HG02970 (cell line): ENCODE data around the gene ABCF1.
"Not testable (repeated sequence)": the region's sequence is repeated elsewhere in the genome, so short reads cannot be mapped to it uniquely, and the experiment has no call there.

Experiments used
- ATAC-seq: cut with Tn5 transposase; IDR thresholded peaks from one replicate; pipeline ENCODE4 v1.9.1; 2021; ENCODE audit warnings: mild to moderate bottlenecking, moderate library complexity, moderate number of reproducible peaks; ENCODE audit not compliant: unreplicated experiment, low FRiP score

Gene ABCF1

DNA sequence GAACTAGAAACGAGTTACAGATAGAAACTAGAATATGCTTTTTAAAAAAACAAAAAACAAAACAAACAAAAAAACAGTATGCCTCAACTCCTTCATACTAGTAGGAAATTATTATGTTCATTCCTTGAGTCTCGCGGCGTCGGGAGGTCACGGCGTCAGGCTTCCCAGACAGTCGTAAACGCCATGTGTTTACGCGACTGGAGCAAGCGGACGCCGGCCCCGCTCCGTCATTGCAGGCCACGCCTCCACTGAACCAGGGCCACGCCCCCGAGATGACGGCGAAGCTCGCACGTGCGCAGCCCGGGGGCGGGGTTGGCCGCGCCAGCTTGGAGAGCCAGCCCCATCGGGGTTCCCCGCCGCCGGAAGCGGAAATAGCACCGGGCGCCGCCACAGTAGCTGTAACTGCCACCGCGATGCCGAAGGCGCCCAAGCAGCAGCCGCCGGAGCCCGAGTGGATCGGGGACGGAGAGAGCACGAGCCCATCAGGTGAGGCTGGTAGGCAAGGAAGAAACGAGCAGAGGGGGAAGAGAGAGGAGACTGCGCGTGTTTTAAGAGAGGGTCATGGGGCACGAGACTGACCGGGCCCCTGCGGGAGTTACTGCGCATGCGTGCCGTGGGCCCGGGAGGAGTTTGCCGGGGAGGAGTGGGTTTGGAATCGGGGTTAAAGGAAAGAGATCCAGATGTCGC lies at the start of gene ABCF1:
ABCF1 (plus strand) TSS at position 368 of the 687 bp plus-strand sequence; CDS start at position 414, 46 bp downstream.
- peak; percentile 94 for ATAC-seq

DNA sequence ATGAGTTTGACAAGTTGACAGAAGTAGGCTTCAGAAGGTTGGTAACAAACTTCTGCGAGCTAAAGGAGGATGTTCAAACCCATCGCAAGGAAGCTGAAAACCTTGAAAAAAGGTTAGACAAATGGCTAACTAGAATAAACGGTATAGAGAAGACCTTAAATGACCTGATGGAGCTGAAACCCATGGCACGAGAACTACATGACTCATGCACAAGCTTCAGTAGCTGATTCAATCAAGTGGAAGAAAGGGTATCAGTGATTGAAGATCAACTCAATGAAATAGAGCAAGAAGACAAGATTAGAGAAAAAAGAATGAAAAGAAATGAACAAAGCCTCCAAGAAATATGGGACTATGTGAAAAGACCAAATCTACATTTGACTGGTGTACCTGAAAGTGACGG lies 49.3 kb upstream of the ABCF1 start:
- ATAC-seq = not testable (repeated sequence)

DNA sequence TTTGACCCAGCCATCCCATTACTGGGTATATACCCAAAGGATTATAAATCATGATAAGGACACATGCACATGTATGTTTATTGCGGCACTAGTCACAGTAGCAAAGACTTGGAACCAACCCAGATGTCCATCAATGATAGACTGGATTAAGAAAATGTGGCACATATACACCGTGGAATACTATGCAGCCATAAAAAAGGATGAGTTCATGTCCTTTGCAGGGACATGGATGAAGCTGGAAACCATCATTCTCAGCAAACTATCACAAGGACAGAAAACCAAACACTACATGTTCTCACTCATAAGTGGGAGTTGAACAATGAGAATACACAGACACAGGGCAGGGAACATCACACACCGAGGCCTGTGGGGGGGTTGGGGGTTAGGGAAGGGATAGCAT lies 44.8 kb upstream of the ABCF1 start:
- ATAC-seq = not testable (repeated sequence)

DNA sequence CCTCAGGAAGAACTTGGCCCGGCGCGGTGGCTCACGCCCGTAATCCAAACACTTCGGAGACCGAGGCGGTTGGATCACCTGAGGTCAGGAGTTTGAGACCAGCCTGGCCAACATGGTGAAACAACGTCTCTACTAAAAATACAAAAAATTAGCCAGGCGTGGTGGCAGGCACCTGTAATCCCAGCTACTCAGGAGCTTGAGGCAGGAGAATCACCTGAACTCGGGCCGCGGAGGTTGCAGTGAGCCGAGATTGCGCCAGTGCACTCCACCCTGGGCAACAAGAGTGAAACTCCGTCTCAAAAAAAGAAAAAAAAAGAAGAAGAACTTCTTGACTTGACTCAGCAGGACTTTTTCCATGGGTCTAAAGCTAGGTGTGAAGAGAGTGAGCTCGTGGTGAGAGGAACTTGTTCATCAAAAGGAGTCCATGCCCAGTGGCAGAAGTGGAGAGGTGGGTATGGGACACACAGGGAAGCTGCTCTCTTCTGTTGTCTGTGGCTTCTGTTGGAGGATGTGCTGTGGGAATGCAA lies 41.8 kb upstream of the ABCF1 start:
- ATAC-seq = not testable (repeated sequence)

DNA sequence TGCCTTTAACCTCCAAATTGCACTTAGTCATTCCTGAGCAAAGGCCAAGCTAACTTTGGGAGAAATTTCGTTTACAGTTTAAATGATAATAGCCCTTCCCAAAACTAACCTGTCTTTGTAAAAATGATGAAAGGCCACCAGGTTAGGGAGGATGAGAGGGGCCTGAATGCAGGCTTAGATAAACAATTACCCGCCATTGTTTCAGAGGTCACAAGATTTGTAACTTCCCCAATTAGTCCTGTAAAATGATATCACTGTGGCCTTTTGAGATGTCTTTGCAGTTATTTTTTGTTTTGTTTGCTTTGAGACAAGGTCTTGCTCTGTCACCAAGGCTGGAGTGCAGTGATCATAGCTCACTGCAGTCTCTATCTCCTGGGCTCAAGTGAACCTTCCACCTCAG lies 41.2 kb upstream of the ABCF1 start:
- no peak for ATAC-seq

DNA sequence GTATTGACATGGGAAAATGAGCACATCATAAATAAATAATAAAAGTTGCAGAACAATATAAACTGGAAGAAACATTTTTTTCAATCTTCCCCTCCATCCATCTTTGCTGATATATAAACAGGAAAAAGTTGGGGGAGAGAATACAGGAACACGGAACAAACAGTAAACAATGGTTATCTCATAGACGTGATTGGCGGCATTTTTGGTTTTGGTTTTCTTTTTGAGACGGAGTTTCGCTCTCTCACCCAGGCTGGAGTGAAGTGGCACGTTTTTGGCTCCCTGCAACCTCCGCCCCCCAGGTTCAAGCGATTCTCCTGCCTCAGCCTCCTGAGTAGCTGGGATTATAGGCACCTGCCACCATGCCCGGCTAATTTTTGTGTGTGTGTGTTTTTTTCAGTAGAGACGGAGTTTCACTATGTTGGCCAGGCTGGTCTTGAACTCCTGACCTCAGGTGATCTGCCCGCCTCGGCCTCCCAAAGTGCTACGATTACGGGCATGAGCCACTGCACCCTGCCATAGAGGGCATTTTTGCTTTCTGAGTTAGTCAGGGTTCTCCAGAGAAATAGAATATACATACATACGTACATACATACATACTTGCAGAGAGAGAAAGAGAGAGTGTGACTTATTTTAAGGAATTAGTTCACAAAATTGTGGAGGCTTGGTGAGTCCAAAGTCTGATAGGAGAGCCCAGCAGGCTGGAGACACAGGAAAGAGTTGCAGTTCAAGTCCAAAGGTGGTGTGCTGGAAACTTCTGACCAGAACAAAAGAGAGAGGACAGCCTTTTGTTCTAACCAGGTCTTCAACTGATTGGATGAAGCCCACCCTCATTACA lies 37.6 kb upstream of the ABCF1 start:
- ATAC-seq = no peak

DNA sequence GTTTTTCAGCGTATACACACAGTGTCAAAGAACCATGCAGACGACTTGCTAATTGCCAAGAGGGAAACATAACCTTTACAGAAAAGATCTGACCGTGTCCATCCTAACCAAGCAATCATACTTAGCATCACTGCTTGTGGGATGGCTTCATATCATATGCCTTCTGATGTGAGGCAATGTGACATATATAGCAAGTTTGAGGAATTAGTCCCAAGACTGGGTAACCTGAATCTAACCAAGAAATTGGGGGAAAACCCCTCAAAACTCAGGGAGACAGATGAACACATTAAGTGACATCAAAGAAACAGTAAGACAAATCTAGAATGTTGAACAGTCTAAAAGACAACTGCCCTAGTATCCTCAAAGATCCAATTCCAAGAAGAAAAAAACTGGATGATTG lies 33.3 kb upstream of the ABCF1 start:
- ATAC-seq = no peak

DNA sequence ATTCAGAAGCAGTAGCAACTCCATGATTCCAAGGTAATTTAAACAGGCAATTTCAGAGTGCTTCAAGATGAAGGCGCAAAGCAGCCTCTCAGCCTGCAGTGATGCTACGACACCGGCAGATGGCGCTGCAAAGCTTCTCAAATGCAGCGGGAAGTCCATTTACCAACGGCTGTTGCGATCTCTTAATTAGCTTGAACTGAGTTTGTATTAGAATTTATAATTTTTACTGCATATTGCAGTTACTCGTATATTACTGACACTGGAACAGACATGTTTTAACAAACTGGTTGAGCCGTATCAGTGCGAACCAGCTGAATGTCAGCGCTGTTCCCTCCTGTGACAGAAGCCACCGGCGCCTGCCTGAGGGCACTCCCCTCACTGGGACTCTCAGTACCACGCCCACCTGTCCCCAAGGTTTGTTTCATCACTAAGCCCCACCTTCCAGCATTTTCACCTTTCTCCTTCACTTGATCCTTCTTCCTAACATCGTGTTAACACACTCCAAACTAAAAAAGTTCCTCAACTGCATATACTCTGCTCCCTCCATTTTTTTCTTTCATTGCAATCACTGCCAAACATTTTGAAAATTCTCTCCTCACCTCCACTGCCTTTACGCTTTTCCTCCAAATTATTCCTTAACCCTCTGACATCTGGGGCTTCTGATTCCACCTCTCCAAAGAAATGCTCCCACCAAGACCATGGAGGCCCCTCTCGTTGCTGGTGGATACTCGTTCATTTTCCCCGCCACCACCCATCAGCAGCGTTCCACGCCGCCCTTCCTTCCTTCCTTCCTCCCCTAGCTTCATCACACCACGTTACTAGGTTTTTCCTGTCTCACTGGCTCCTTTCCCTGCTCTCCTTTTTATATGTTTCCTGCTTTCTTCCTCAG lies 29.5 kb upstream of the ABCF1 start:
- ATAC-seq = no peak

DNA sequence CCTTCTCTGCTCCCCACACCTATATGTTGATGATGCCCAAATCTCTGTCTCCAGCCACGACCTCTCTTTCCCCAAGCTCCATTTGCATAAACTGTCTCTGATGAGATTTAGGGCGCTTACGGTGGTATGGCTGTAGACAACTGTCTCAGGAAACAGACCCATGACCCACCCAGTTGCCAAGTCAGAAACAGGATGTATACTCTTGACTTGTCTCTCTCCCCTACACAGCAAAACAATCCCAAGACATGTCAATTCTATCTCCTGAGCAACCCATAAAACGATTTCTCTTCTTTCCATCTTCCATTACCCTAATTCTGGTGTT lies 28.9 kb upstream of the ABCF1 start:
- ATAC-seq = no peak

DNA sequence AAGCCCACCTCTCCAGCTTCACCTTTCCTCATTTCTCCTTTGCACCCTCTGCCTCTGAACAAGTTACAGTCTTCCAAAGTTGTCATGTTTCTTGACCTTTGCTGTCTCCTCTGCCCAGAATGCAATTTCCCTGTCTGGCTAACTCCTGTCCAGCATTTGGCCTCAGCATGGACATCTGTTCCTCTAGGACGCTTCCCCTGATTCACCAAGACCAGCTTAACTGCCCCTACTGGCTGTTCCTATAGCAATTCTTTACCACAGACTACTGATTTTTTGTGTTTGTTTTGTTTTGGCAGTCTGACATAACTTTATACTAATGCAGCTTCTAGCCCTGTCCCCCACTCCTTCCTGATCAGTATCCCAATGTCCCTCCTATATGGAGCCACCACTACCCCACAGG lies 28.3 kb upstream of the ABCF1 start:
- no peak for ATAC-seq

DNA sequence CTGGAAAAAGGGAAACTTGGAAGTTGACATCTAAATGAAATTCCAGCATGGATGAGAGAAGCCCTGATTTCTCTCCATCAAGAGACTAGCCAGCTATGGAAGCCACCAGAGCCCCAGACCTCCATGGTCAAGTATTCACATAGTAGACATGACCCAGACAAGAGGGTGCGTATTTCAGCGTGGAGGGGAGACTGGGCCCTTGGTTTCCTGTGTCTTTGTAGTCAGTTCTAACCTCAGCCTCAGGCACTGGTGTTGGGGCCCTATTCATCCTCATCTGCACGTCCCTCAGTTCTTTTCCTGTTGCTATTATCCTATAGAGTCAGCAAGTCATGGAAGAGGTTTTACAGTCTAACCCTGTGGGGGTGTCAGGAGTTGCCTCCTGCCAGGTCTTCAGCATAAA lies 27.4 kb upstream of the ABCF1 start:
- no peak for ATAC-seq

DNA sequence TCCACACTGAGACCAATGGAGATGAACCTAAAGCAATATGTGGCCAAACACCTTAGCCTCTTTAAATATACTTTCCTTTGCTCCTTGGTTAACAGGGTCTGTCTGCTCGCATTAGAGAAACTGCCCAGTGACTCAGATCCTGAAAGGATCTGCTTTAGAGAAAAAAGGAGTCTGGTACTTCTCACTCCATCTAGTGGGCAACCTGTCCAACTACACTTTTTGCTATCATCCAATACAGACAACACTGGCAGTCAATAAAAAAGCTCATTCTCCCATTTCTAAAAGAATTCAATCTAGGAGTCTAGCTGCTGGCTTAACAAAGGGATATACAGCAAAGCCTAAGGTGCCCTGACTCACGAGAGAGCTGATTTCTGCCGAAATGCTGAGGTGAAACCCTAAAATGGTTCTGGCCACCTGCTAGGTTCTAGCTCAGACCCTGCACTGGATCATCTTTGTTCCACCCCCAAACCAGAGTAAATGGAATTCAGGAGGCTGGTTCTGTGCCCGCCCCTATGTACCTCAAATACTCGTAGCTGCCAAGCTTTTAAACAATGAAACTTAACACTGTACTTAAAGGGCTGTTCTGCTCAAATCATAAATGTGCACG lies 26.5 kb upstream of the ABCF1 start:
- no peak for ATAC-seq

DNA sequence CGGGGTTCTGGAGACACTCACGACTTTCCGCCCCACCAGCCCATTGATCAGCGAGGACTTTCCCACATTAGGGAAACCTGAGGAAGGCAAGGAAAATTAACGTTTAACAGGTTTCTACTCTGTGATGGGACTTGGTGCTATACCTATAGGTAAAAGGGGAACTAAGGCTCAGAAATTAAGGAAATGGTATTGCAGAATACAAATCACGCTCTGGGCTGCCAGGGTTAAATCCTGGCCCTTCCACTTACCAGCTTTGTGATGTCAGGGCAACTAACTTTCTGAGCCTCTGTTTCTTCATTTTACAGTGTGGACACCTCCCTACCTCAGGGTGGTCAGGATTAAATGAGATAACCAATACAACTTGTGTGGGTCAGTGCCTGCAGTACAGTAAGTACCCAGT lies 23.8 kb upstream of the ABCF1 start:
- ATAC-seq = no peak

DNA sequence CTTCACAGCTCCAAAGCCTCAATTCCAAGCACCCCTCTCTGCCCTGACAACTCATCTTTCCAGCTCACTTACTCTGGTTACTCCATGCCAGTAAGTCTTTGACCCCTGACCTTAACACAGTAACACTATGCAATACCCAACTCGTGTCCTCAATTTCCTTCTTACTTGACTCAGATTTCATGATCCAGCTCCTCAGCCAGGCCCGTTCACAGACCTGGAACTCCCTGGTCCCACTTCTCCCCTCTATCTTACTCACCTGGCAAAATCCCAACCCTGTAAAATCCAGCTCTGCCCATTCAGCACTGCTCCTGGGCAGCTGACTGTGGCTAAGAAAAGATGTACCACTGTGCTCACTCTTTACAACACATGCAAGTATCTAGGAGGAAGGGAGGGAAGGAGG lies 22.9 kb upstream of the ABCF1 start:
- no peak for ATAC-seq

DNA sequence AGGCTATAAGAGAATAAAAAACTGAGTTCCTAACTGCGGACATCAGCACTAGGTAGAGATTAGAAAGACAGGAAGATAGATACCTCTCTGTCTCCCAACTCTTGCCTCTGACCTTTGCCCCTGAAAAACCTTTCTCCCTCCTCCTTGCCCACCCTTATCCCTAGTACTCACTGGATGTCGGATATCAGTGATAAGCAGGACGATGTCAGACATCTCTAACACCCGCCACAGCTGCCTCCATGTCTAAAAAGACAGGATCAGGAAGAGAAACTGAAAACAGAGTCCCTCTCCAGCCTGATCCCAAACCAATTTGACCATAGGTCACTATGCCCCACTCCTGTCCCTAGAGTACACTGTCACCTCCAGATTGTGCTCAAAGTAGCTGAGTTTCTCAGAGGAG lies 16.8 kb upstream of the ABCF1 start:
- ATAC-seq = no peak

DNA sequence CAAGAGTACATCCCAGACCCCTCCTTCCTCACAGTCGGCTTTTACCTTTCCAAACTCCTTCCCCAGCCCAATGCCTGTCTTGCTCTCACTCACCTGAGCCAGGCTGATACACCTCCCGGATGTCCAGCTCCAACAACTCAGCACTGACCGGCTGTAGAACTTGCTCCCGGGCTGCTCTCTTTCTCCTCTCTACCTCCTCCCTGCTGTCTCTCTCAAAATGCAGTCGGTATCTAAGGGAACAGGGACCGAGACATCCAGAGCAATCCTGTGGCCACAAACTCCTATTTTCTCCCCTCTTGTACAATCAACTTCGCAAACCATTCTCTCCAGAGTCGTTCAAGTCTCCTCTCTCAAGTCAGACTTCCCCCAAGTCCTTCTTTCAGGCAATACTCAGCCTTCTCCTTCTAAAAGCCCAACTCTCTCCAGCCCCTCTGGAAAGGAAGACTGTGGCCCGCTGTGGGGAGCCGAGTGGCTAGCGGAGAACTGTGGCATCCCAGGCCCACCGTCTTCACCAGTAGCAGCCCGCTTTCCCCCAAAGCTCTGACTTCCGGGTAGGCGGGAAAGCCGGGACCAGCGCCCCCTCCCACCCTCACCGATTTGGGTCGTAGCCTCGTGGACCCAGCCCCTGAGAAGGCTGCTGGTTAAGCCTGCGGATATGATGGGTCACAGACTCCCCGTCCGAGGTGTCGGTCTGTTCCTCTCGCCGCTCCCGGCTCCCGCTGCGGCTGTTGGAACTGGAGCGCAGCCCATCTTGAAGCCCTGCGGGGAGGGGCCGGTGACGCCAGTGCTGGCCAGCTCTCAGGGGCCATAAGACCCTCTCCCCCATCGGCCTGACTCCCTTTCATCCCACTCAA lies 16.1 kb upstream of the ABCF1 start:
- no peak for ATAC-seq

DNA sequence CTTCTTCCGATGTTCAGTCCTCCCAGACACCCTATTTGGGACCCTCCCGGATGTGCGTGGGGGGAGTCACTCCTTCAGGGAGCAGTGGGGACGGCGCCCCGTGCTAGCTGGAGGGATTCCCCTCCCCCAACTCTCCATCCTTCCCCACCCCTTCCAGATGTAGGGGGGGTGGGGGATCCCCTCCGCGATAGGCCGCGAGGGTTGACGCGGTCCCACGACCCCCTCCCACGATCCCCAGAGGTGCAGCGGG lies 15.5 kb upstream of the ABCF1 start:
- no peak for ATAC-seq

DNA sequence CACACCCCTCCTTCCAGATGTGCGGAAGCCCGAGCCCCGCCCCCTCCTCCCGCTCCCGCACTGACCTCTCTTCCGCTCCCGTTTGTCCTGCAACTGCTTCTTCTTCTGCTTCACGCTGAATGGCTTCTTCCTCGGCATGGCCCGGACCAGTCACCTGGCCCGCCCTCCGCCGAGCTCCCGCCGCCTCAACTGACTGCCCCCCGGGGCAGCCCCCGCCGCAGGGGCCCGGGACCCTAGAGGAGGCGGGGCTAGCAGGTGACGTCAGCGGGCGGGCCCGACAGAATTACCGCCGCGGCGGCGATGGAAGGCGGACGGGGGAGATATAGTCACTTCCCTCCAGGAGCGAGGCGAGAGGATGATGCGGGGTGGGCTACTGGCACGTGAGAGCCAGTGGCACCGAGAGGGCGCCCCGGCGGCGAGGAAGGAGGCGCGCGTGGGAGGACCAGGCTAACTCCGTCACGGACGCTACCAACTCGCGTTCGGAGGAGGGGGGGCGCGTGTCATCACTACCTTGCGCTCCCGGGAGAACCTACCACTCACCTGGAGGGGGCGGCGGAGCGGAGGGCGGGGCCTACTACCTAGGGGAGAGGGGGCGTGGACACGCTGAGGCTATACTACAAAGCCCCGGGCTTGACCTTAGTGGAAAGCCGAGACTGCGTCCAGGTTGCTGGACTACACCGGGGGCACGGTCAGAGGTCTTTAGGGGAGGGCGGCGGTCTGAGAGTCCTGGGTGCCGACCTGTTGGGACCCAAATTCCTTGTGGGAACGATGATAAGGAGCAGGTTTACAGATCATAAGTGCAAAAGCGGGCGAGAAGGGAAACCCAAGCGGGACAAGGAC lies 15.0 kb upstream of the ABCF1 start, which contains the start of gene GNL1:
GNL1 (minus strand) TSS at position 424 of the 840 bp plus-strand sequence; CDS start at position 138, 286 bp downstream.
- ATAC-seq = peak; percentile 86
